Measurements from ENCODE around the gene USP6.
"Not testable (repeated sequence)": the region's sequence is repeated elsewhere in the genome, so short reads cannot be mapped to it uniquely, and the experiment has no call there.

DNA sequence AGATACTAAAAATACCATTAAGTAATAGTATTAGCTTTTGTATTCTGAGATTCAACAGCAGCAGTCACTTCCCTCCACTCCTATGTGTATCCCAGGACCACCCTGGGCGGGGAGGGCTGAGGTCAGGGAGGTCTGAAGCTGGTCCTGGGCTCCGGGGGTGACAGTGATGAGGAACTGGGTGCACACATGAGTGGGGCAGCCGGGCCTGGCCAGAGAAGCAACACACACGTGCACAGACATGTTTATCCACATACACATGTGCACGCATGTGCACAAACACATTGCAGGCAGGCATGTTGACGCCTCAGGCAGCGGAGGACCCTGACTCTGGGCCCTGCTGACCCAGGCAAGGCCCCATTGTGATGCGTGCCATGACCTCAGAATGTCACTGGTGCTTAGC, 12.6 kb downstream of the USP6 start:
- TF ChIP-seq SNAI2 (CRISPR knock-in tag; IDR thresholded peaks at IDR 0.05); TCF4 (CRISPR knock-in tag; IDR thresholded peaks at IDR 0.05; ENCODE audit: borderline replicate concordance); TOX (CRISPR knock-in tag; IDR thresholded peaks at IDR 0.05; ENCODE audit: borderline replicate concordance); PATZ1 (CRISPR knock-in tag; IDR thresholded peaks at IDR 0.05; ENCODE audit: borderline replicate concordance); ARNTL (CRISPR knock-in tag; IDR thresholded peaks at IDR 0.05; ENCODE audit: borderline replicate concordance, low read depth); ZFP3 (CRISPR knock-in tag; IDR thresholded peaks at IDR 0.05); ESRRG (CRISPR knock-in tag; IDR thresholded peaks at IDR 0.05); OSR1 (CRISPR knock-in tag; IDR thresholded peaks at IDR 0.05): not testable (repeated sequence)

Measured in SK-N-SH treated with all-trans-retinoic acid at 6 μM for 48 hours (cell line).